SK-N-SH (cell line): ENCODE measurements around the gene IRGQ. TPM values are rescaled to one million over a fixed set of nuclear protein-coding genes. Genes with fewer than 3 reads are reported as not detected.
"Not testable (repeated sequence)": the region's sequence is repeated elsewhere in the genome, so short reads cannot be mapped to it uniquely, and the experiment has no call there.

ENCODE experiments used
- CTCF ChIA-PET: fragments of 300-600, 350-600 bp; formaldehyde crosslinking; extraction: SDS; loops from one replicate; lab custom pipeline; 2021; lab: Yijun Ruan, JAX
- POLR2A ChIA-PET: fragments of 350-600 bp; sonication (Branson Sonifier 250); formaldehyde crosslinking; extraction: SDS; loops from one replicate; lab custom pipeline; 2020; ENCODE audit warnings: antibody characterized with exemption, inconsistent platforms; lab: Yijun Ruan, JAX
- DNase-seq: peaks from one replicate; pipeline ENCODE4 v3.0.0; 2012
- H2AFZ ChIP-seq: fragments of 200-600 bp; sonication (generic); 2 replicates; pipeline ENCODE4 v1.8.1; 2016; ENCODE audit warnings: antibody characterized with exemption, mild to moderate bottlenecking, low read depth
- H3F3A ChIP-seq: fragments of 200-600 bp; sonication (generic); replicated peaks from 2 replicates; pipeline ENCODE3; 2016; ENCODE audit warnings: antibody characterized with exemption, mild to moderate bottlenecking; ENCODE audit not compliant: insufficient read depth
- H3K27ac ChIP-seq, 2 experiments: fragments of 200-500 bp in 1 of 2; fragments of 200-600 bp in 1 of 2; sonication (Bioruptor generic) in 1 of 2; sonication (generic), shearing (Covaris generic) in 1 of 2; 2 replicates each; pipeline versions ENCODE4 v1.5.1 to v1.6.1; 2014 to 2016; ENCODE audit warnings: low read depth in 2 of 2, inconsistent platforms in 1 of 2, low read length in 1 of 2, mild to moderate bottlenecking in 1 of 2, mixed read lengths in 1 of 2
- H3K27me3 ChIP-seq: fragments of 200-600 bp; sonication (generic), shearing (Covaris generic); 2 replicates; pipeline ENCODE4 v1.6.1; 2016; ENCODE audit warnings: mixed run types; ENCODE audit not compliant: insufficient read depth
- H3K36me3 ChIP-seq, 2 experiments: fragments of 200-500 bp in 1 of 2; fragments of 200-600 bp in 1 of 2; sonication (Bioruptor generic) in 1 of 2; sonication (generic) in 1 of 2; replicated peaks in 1 of 2; 2 replicates each; pipeline versions ENCODE3 to v1.5.1; 2014 to 2016; ENCODE audit warnings: low read length in 1 of 2, mild to moderate bottlenecking in 1 of 2; ENCODE audit not compliant: insufficient read depth in 2 of 2, control insufficient read depth in 1 of 2
- H3K4me1 ChIP-seq, 2 experiments: fragments of 200-500 bp in 1 of 2; fragments of 200-600 bp in 1 of 2; sonication (Bioruptor generic) in 1 of 2; sonication (generic), shearing (Covaris generic) in 1 of 2; 2 replicates each; pipeline versions ENCODE4 v1.5.1 to v1.6.1; 2014 to 2016; ENCODE audit warnings: low read depth in 1 of 2, low read length in 1 of 2, mixed run types in 1 of 2; ENCODE audit not compliant: insufficient read depth in 2 of 2, control insufficient read depth in 1 of 2
- H3K4me2 ChIP-seq: fragments of 200-600 bp; sonication (generic), shearing (Covaris generic); 2 replicates; pipeline ENCODE4 v1.6.1; 2017; ENCODE audit warnings: mixed run types
- H3K4me3 ChIP-seq, 2 experiments: fragments of 200-500 bp in 1 of 2; fragments of 200-600 bp in 1 of 2; sonication (Bioruptor generic) in 1 of 2; sonication (generic), shearing (Covaris generic) in 1 of 2; 2 replicates each; pipeline versions ENCODE4 v1.5.1 to v1.8.1; 2014 to 2016; ENCODE audit warnings: low read depth in 2 of 2, inconsistent platforms in 1 of 2, low read length in 1 of 2, mild to moderate bottlenecking in 1 of 2, mixed read lengths in 1 of 2, moderate library complexity in 1 of 2
- H3K79me2 ChIP-seq: fragments of 200-600 bp; sonication (generic); 2 replicates; pipeline ENCODE4 v1.8.1; 2017; ENCODE audit warnings: mild to moderate bottlenecking; ENCODE audit not compliant: insufficient read depth
- H3K9ac ChIP-seq: fragments of 200-600 bp; sonication (generic); 2 replicates; pipeline ENCODE4 v1.6.1; 2017; ENCODE audit warnings: mixed run types
- H3K9me2 ChIP-seq: fragments of 200-600 bp; sonication (generic); 2 replicates; pipeline ENCODE4 v1.6.1; 2017; ENCODE audit warnings: mixed run types
- H3K9me3 ChIP-seq: fragments of 200-600 bp; sonication (generic); 2 replicates; pipeline ENCODE4 v1.6.1; 2017; ENCODE audit warnings: mixed run types, mild to moderate bottlenecking, moderate library complexity
- H4K20me1 ChIP-seq: fragments of 200-600 bp; sonication (generic); 2 replicates; pipeline ENCODE4 v1.6.1; 2017; ENCODE audit warnings: mild to moderate bottlenecking, mixed run types; ENCODE audit not compliant: insufficient read depth
- CHD2 ChIP-seq: fragments of 150-350 bp; IDR thresholded peaks from 2 replicates; pipeline ENCODE4 v1.6.1; 2018; ENCODE audit warnings: low read length; ENCODE audit not compliant: partially characterized antibody
- ELF1 ChIP-seq: IDR thresholded peaks from 2 replicates; pipeline ENCODE4 v1.4.0; 2012
- EZH2phosphoT487 ChIP-seq: fragments of 200-600 bp; sonication (generic); IDR thresholded peaks from 2 replicates; pipeline ENCODE4 v1.6.1; 2017; ENCODE audit warnings: low read depth, mixed run types, mild to moderate bottlenecking, antibody characterized with exemption, moderate library complexity, borderline replicate concordance
- FOSL2 ChIP-seq: IDR thresholded peaks from 2 replicates; pipeline ENCODE4 v1.4.0; 2012; ENCODE audit warnings: low read depth, mild to moderate bottlenecking, moderate library complexity, borderline replicate concordance
- FOXJ3 ChIP-seq: sonication (generic); formaldehyde crosslinking; IDR thresholded peaks from 2 replicates; pipeline ENCODE4 v1.5.1; 2020; ENCODE audit warnings: mild to moderate bottlenecking, missing genetic modification reagents
- JUND ChIP-seq: IDR thresholded peaks from 2 replicates; pipeline ENCODE4 v1.4.0; 2012
- MEF2A ChIP-seq: IDR thresholded peaks from 2 replicates; pipeline ENCODE4 v1.4.0; 2012; ENCODE audit warnings: low read depth, borderline replicate concordance
- NFIC ChIP-seq: IDR thresholded peaks from 2 replicates; pipeline ENCODE4 v1.4.0; 2012; ENCODE audit warnings: borderline replicate concordance
- NRF1 ChIP-seq: IDR thresholded peaks from 2 replicates; pipeline ENCODE4 v1.6.1; 2012; ENCODE audit warnings: low read depth, mild to moderate bottlenecking, low read length
- RAD21 ChIP-seq: IDR thresholded peaks from 2 replicates; pipeline ENCODE4 v1.6.1; 2012; ENCODE audit warnings: mild to moderate bottlenecking, low read length
- RCOR1 ChIP-seq: fragments of 150-350 bp; IDR thresholded peaks from 2 replicates; pipeline ENCODE4 v1.6.1; 2017; ENCODE audit warnings: antibody characterized with exemption, low read length
- RFX5 ChIP-seq: IDR thresholded peaks from 2 replicates; pipeline ENCODE4 v1.6.1; 2012; ENCODE audit warnings: mild to moderate bottlenecking, improper control_type of control experiment, low read length
- USF1 ChIP-seq: IDR thresholded peaks from 2 replicates; pipeline ENCODE4 v1.4.0; 2012; ENCODE audit warnings: low read depth, borderline replicate concordance
- YY1 ChIP-seq: IDR thresholded peaks from 2 replicates; pipeline ENCODE4 v1.4.0; 2012; ENCODE audit warnings: low read depth, mild to moderate bottlenecking
- WGBS: methylation state at CpG from one replicate; pipeline ENCODE4 v1.1.6; 2017; ENCODE audit warnings: low lambda C conversion rate; 5-methylcytosine and 5-hydroxymethylcytosine counted together
- polyA plus RNA-seq, 3 experiments: library from polyadenylated mRNA; depleted of rRNA; stranded (reverse); fragments of >200 nt; gene quantifications; 2 replicates each; pipeline ENCODE4 v1.2.3, GENCODE V29; 2012

Gene IRGQ
- polyA plus RNA-seq, 1 of the 3 experiments (the other 2 are of a cell fraction): 8.4 TPM

- Histone ChIP-seq H3K4me2 (peak overlapping the region; percentile 24; the same call in 1 of the 2 replicates), H3K9me2 (no peaks in the 10 kb centered on the region), H3K27ac (no peak overlapping the region), H3F3A (peaks cover 7% of the 10 kb centered on the region), H3K4me3 (peak overlapping the region in 1 of 2 experiments; percentile 50; a peak in 1 of 4 replicates), H4K20me1 (no peaks in the 10 kb centered on the region), H3K4me1 (peaks cover 0 to 14% of the 10 kb centered on the region in 2 experiments; a peak in 1 of 4 replicates), H3K9me3 (no peaks in the 10 kb centered on the region), H3K9ac (no peak overlapping the region), H3K27me3 (no peaks in the 10 kb centered on the region; the same call in 1 of the 2 replicates), H3K36me3 (no peaks in the 10 kb centered on the region), H3K79me2 (no peaks in the 10 kb centered on the region), H2AFZ (no peak overlapping the region)
- 83% methylated on average over 12 of the region's 13 CpGs for WGBS
- CTCF ChIA-PET: interaction anchor here (1.1 kb wide), 1 partner anchor 14 kb away, joined by 4 read pairs; no protein-coding TSS in a partner anchor
- no peak for DNase-seq
- POLR2A ChIA-PET: no interaction called here
- TF ChIP-seq USF1: no peak
- TF ChIP-seq CHD2: no peak
- TF ChIP-seq YY1: no peak
- TF ChIP-seq RAD21: no peak
- TF ChIP-seq MEF2A: no peak
- TF ChIP-seq NFIC: no peak
- no peak for TF ChIP-seq RFX5
- TF ChIP-seq JUND: no peak
- no peak for TF ChIP-seq NRF1
- no peak for TF ChIP-seq RCOR1
- TF ChIP-seq ELF1: no peak
- TF ChIP-seq EZH2phosphoT487: no peak
- no peak for TF ChIP-seq FOSL2
- TF ChIP-seq FOXJ3 (CRISPR knock-in tag): no peak
Measured at GRCh38 chr19:43638214-43638994, 42.5 kb upstream of the IRGQ start.

- ChIA-PET POLR2A (no interaction called here), CTCF (no interaction called here)
- H3K4me1 ChIP-seq: peaks cover 0 to 14% of the 10 kb centered on the region in 2 experiments; a peak in 1 of 4 replicates
- no peaks in the 10 kb centered on the region; the same call in 1 of the 2 replicates for H3K27me3 ChIP-seq
- DNase-seq: no peak
- H3K9me2 ChIP-seq: no peaks in the 10 kb centered on the region
- H4K20me1 ChIP-seq: no peaks in the 10 kb centered on the region
- H3K4me2 ChIP-seq: no peak overlapping the region
- H3F3A ChIP-seq: peaks cover 4% of the 10 kb centered on the region
- no peaks in the 10 kb centered on the region for H3K9me3 ChIP-seq
- H3K27ac ChIP-seq: no peak overlapping the region
- H3K36me3 ChIP-seq: no peaks in the 10 kb centered on the region
- TF ChIP-seq NFIC: no peak
- TF ChIP-seq, all 33 proteins: peak for 0
- no peak overlapping the region for H2AFZ ChIP-seq
- H3K79me2 ChIP-seq: no peaks in the 10 kb centered on the region
- no peak overlapping the region for H3K4me3 ChIP-seq
- WGBS: 78% methylated on average over 8 of the region's 14 CpGs
- no peak overlapping the region for H3K9ac ChIP-seq
Measured at GRCh38 chr19:43636121-43636683, 40.3 kb upstream of the IRGQ start.

GRCh38 chr19:43635561-43635940, 39.6 kb upstream of the IRGQ start:
- POLR2A ChIA-PET, H4K20me1 ChIP-seq, H3K9me3 ChIP-seq, H2AFZ ChIP-seq, H3K9ac ChIP-seq, DNase-seq, H3K27ac ChIP-seq, H3K4me2 ChIP-seq, H3K36me3 ChIP-seq, H3K27me3 ChIP-seq, H3F3A ChIP-seq, H3K9me2 ChIP-seq, H3K79me2 ChIP-seq, H3K4me3 ChIP-seq: not testable (repeated sequence)
- peaks cover 0 to 13% of the 10 kb centered on the region in 2 experiments; a peak in 1 of 4 replicates for H3K4me1 ChIP-seq
- 92% methylated on average over 2 of the region's 2 CpGs for WGBS
- CTCF ChIA-PET: interaction anchor here (1.3 kb wide), 1 partner anchor 16 kb away, joined by 3 read pairs; no protein-coding TSS in a partner anchor
